NCI-H2171 treated with DMSO at 0.1 percent for 48 hours (cell line): ENCODE measurements around the gene FRAS1.
"Not testable (repeated sequence)": the region's sequence is repeated elsewhere in the genome, so short reads cannot be mapped to it uniquely, and the experiment has no call there.

Source experiments
- DNase-seq: peaks from one replicate; lab custom pipeline; 2025; lab: John Stamatoyannopoulos, UW

The FRAS1 gene

GRCh38 chr4:78325271-78326157 is 268.4 kb downstream of the FRAS1 start:
- DNase-seq, result peak; percentile 2

GRCh38 chr4:78328591-78328990 is 271.5 kb downstream of the FRAS1 start:
- DNase-seq, result not testable (repeated sequence)

GRCh38 chr4:78331186-78331585 is 274.1 kb downstream of the FRAS1 start:
- no peak for DNase-seq

- DNase-seq, result no peak
Measured at GRCh38 chr4:78331965-78332364, 274.8 kb downstream of the FRAS1 start.

- no peak for DNase-seq
Measured at GRCh38 chr4:78332976-78333375, 275.9 kb downstream of the FRAS1 start.

- DNase-seq, result peak; percentile 14
Measured at GRCh38 chr4:78336093-78336943, 279.2 kb downstream of the FRAS1 start.

GRCh38 chr4:78337244-78338020 is 280.3 kb downstream of the FRAS1 start:
- no peak for DNase-seq

GRCh38 chr4:78342125-78342524 is 285.0 kb downstream of the FRAS1 start:
- DNase-seq, result no peak

- no peak for DNase-seq
Measured at GRCh38 chr4:78343682-78344081, 286.6 kb downstream of the FRAS1 start.

GRCh38 chr4:78345237-78345636 is 288.1 kb downstream of the FRAS1 start:
- DNase-seq, result no peak

- no peak for DNase-seq
Measured at GRCh38 chr4:78346222-78346621, 289.1 kb downstream of the FRAS1 start.

- no peak for DNase-seq
Measured at GRCh38 chr4:78347527-78347926, 290.4 kb downstream of the FRAS1 start.

- no peak for DNase-seq
Measured at GRCh38 chr4:78353921-78354320, 296.8 kb downstream of the FRAS1 start.

- no peak for DNase-seq
Measured at GRCh38 chr4:78354782-78355181, 297.7 kb downstream of the FRAS1 start.

- DNase-seq, result no peak
Measured at GRCh38 chr4:78355306-78355705, 298.2 kb downstream of the FRAS1 start.

- no peak for DNase-seq
Measured at GRCh38 chr4:78356251-78356786, 299.2 kb downstream of the FRAS1 start.

- no peak for DNase-seq
Measured at GRCh38 chr4:78357122-78357521, 300.0 kb downstream of the FRAS1 start.

- no peak for DNase-seq
Measured at GRCh38 chr4:78360466-78360865, 303.3 kb downstream of the FRAS1 start.

GRCh38 chr4:78361621-78362120 is 304.5 kb downstream of the FRAS1 start:
- no peak for DNase-seq

- no peak for DNase-seq
Measured at GRCh38 chr4:78362310-78362709, 305.2 kb downstream of the FRAS1 start.

GRCh38 chr4:78363031-78363570 is 306.0 kb downstream of the FRAS1 start:
- no peak for DNase-seq
